ENCODE data around the gene RASGEF1C. TPM values are rescaled to one million over a fixed set of nuclear protein-coding genes. Genes with fewer than 3 reads are reported as not detected.

Gene RASGEF1C
- total RNA-seq, 1 donor from 2014 or later = not detected

- no peak for TF ChIP-seq CTCF (IDR thresholded peaks at IDR 0.05)
- H3K9me3 ChIP-seq = no peaks in the 10 kb centered on the region
- peaks cover 45% of the 10 kb centered on the region for H3K27me3 ChIP-seq (ENCODE audit: low read depth)
- intact Hi-C loops (cut with DNase I) = no loop called here
- H3K4me3 ChIP-seq = no peak overlapping the region
- H3K4me1 ChIP-seq = peaks cover 8% of the 10 kb centered on the region
- no peak for ATAC-seq
- H3K36me3 ChIP-seq = no peaks in the 10 kb centered on the region
- no peak overlapping the region for H3K27ac ChIP-seq
- no peak for DNase-seq
Observed at GRCh38 chr5:180205916-180206315, 3.1 kb downstream of the RASGEF1C start.

- no peak for TF ChIP-seq CTCF (IDR thresholded peaks at IDR 0.05)
- H3K9me3 ChIP-seq = no peaks in the 10 kb centered on the region
- no peak overlapping the region for H3K27ac ChIP-seq
- intact Hi-C loops (cut with DNase I) = no loop called here
- ATAC-seq = no peak
- H3K36me3 ChIP-seq = no peaks in the 10 kb centered on the region
- peaks cover 30% of the 10 kb centered on the region for H3K27me3 ChIP-seq (ENCODE audit: low read depth)
- no peak overlapping the region for H3K4me3 ChIP-seq
- no peak for DNase-seq
- peaks cover 8% of the 10 kb centered on the region for H3K4me1 ChIP-seq
Observed at GRCh38 chr5:180204276-180204819, 4.7 kb downstream of the RASGEF1C start.

GRCh38 chr5:180202939-180203573, 6.0 kb downstream of the RASGEF1C start:
- peaks cover 22% of the 10 kb centered on the region for H3K27me3 ChIP-seq (ENCODE audit: low read depth)
- ATAC-seq (no peak), DNase-seq (no peak)
- no peaks in the 10 kb centered on the region for H3K9me3 ChIP-seq
- no peak overlapping the region for H3K4me3 ChIP-seq
- no peaks in the 10 kb centered on the region for H3K36me3 ChIP-seq
- intact Hi-C loops (cut with DNase I) = no loop called here
- H3K27ac ChIP-seq = no peak overlapping the region
- H3K4me1 ChIP-seq = peaks cover 3% of the 10 kb centered on the region
- no peak for TF ChIP-seq CTCF (IDR thresholded peaks at IDR 0.05)

GRCh38 chr5:180201051-180201987, 7.7 kb downstream of the RASGEF1C start:
- ATAC-seq = no peak
- H3K4me1 ChIP-seq = no peaks in the 10 kb centered on the region
- peak; percentile 18 for TF ChIP-seq CTCF (IDR thresholded peaks at IDR 0.05)
- H3K36me3 ChIP-seq = no peaks in the 10 kb centered on the region
- H3K9me3 ChIP-seq = no peaks in the 10 kb centered on the region
- DNase-seq = no peak
- H3K27me3 ChIP-seq (ENCODE audit: low read depth) = peaks cover 8% of the 10 kb centered on the region
- intact Hi-C loops (cut with DNase I) = no loop called here
- no peak overlapping the region for H3K27ac ChIP-seq
- H3K4me3 ChIP-seq = no peak overlapping the region

- Histone ChIP-seq H3K4me3 (no peak overlapping the region), H3K9me3 (no peaks in the 10 kb centered on the region), H3K36me3 (no peaks in the 10 kb centered on the region), H3K4me1 (no peaks in the 10 kb centered on the region), H3K27ac (no peak overlapping the region), H3K27me3 (ENCODE audit: low read depth) (peaks cover 6% of the 10 kb centered on the region)
- ATAC-seq = no peak
- intact Hi-C loops (cut with DNase I) = no loop called here
- no peak for DNase-seq
- no peak for TF ChIP-seq CTCF (IDR thresholded peaks at IDR 0.05)
Observed at GRCh38 chr5:180199390-180199789, 9.6 kb downstream of the RASGEF1C start.

Measured in lower lobe of right lung (tissue), 2 donors.